Activated CD8-positive, alpha-beta memory T cell treated with anti-CD3 and anti-CD28 coated beads for 4 hours (primary cell): ENCODE measurements around the gene USP24.
"Not testable (repeated sequence)": the region's sequence is repeated elsewhere in the genome, so short reads cannot be mapped to it uniquely, and the experiment has no call there.

Source experiments
- DNase-seq, 2 donors: peaks; one replicate each; pipeline ENCODE4 v3.0.0-alpha.2; 2020; ENCODE audit warnings: low read depth in 2 of 2

USP24 gene

GRCh38 chr1:55124470-55124869 lies 90.7 kb downstream of the USP24 start:
- no peak for DNase-seq

- DNase-seq, result no peak
Observed at GRCh38 chr1:55120538-55120937, 94.6 kb downstream of the USP24 start.

DNA sequence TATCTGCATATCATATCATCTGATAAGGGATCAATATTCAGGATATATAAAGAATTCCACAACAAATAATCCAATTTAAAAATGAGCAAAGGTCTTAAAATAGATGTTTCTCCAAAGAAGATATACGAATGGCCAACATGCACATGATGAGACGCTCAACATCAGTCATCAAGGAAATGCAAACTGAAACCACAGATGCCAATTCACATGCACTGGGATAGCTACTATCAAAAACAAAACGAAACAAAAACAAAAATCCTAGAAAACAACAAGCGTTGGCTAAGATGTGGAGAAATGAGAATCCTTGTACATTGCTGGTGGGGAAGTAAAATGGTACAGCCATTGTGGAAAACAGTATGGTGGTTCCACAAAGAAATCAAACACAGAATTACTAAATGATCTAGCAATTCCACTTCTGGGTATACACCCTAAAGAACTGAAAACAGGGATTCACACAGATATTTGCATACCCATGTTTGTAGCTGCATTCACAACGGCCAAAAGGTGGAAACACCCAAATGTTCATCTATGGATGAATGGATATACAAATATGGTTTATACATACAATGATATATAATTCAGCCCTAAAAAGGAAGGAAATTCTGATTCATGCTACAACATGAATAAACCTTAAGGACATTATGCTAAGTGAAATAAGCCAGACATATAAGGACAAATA lies 96.4 kb downstream of the USP24 start:
- DNase-seq, result no peak

- DNase-seq, result no peak
Observed at GRCh38 chr1:55117941-55118340, 97.2 kb downstream of the USP24 start.

GRCh38 chr1:55109005-55109404 lies 106.2 kb downstream of the USP24 start:
- DNase-seq, result not testable (repeated sequence)

DNA sequence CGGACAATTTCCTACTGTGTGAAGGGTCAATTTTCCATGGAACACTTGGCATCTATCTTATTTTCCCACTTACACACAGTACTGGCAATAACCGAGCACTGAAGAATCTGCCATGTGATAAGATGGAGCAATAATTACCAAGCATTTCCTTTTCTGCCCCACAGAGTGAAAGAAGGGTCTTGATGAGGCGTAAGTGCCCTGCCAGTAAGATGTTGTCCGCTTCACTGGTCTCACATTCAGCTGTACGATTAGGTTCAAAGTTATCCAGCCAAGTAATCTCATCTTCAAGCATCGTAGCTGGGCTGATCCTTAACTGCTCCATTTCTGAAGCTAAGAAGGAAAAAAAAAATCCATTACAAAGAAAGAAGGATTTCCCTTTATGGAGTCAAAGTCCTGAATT lies 108.1 kb downstream of the USP24 start:
- DNase-seq, result no peak

- no peak for DNase-seq
Observed at GRCh38 chr1:55103891-55104290, 111.3 kb downstream of the USP24 start.

DNA sequence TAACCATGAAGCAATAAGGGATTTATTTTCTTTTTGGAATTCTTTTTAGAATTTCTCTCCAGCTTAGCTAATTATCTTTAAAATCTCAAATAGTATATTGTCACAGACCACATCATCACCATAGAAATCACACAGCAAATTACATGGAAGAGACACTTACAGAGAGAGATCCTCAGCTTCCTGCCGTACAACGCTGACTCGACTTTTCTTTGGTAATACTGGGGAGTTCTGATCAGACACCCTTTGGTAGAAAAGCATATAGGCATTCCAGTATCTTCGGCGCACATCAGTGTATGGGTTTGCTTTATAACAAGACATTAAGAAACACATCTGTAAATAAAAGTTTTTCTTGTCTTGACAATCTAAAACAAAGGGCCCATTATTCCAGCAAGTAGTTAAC lies 120.1 kb downstream of the USP24 start:
- DNase-seq, result no peak

DNA sequence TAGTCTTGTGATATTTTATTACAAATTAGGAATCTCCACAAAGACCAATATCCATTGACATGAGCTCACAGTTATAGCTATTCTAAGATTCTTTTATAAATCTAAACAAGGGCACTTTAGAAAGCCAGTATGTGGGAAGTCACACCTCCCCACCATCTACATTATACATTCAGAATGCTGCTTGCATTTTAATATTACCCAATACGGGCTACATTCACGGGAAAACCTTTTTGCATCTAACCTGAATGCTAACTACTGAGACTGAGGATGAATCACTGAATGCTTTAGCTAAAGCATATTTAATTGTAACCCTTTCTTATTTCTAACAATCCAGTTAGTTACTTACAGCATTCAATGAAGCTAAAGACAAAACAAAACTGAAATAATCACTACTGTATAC lies 122.7 kb downstream of the USP24 start:
- no peak for DNase-seq

- no peak for DNase-seq
Observed at GRCh38 chr1:55089683-55090082, 125.5 kb downstream of the USP24 start.

DNA sequence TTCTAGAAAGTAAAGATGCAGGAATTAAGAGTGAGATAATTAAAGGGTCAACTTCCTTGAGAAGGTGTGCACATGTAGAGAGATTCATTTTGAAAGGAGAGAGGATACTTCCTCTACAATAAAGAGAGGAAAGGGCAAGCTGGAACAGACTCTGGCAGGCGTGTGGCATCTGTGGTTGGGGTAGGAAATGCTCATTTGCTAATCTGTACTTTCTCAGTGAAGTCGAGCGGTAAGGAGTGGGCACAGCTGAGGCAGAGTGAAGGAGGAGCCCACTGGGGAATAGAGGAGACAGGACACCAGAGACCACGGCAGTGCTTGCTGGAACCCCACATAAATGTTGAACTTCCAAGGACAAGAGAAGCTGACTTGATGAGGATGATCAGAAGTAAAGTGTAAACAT lies 126.8 kb downstream of the USP24 start:
- DNase-seq, result no peak

DNA sequence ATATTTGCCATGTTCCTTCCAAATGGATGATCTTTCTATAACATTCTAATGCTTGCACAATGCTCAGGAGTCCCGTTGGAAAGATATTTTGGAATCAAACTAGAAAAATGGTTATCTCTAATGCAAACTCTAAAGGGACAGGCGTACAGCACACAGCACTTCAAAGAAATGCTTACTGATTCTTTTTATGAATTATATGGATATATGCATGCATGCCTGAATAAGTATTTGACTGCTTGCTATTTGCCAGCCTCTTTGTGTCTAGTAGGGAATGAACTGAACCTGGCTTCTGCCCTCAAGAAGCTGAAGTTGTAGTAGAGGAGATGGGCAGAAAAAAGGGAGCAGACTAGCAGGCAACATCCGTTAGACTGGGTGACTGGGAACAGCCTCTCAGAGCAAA lies 127.7 kb downstream of the USP24 start:
- DNase-seq, result no peak

GRCh38 chr1:55084257-55084656 lies 130.9 kb downstream of the USP24 start:
- DNase-seq, result no peak

DNA sequence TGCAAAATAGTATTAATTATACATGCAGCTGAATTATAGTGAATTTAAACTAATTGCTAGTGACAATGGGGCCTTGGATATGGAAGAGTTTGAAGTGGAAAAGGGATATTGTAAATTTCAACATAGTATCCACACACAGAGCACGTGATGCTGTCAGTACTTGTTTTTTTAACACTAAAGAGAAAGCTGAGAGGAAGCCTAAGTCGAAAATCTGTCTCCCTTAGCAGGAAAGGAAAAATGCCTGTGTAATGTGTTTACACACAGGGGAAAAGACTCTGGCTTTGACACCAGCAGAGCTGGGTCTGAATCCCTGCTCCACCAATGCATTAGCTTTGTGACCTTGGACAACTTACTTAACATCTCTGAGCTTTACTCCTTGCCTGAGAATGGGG lies 133.3 kb downstream of the USP24 start:
- no peak for DNase-seq

DNA sequence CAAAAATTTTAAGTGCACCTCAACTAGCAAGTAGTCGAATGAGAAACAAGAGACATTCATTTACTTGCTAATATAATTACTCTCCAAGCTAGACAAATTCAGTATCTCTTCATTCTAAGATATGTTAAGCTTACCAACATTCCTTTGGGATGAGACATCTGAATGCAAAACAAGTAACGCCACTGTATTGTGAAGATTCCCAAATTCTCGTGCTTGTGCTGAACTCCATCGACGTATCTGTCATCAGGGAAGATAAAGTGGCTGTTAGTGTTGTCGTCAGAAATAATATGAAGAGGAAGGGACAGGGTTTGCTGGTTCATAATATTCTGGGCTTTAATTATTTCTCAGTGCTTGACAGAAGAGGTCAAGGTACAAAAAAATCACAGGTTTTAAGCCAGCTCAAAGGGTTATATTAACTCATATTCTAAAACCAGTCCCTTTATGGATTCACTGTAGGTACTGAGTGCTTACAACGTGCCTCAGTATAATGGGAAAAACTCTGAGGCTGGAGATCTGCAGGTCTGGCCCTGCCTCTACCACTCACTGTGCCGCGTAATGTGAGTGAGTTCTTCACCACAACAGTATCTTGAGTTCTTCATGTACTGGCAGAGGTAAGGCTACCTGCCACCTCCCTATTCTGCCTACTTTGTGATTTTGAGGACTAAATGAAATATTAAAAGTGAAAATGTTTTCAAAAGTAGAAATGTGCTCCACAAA lies 133.8 kb downstream of the USP24 start:
- no peak for DNase-seq

- DNase-seq, result no peak
Observed at GRCh38 chr1:55079651-55080050, 135.5 kb downstream of the USP24 start.

- DNase-seq, result no peak
Observed at GRCh38 chr1:55078470-55078869, 136.7 kb downstream of the USP24 start.

GRCh38 chr1:55076356-55076755 lies 138.8 kb downstream of the USP24 start:
- no peak for DNase-seq

- DNase-seq, result no peak
Observed at GRCh38 chr1:55074455-55074854, 140.7 kb downstream of the USP24 start.

- DNase-seq, result no peak
Observed at GRCh38 chr1:55073187-55073916, 141.8 kb downstream of the USP24 start.

GRCh38 chr1:55071477-55071876 lies 143.7 kb downstream of the USP24 start:
- DNase-seq, result no peak

GRCh38 chr1:55070293-55071164 lies 144.6 kb downstream of the USP24 start:
- no peak for DNase-seq
